H54 (cell line): Measurements from ENCODE around the gene ZNF618.

ENCODE experiments used
- DNase-seq: peaks from one replicate; pipeline ENCODE4 v3.0.0; 2011; ENCODE audit warnings: low spot score, mixed read lengths; ENCODE audit not compliant: insufficient read length
- FAIRE-seq: peaks from 3 replicates; lab custom pipeline; 2011; peaks lifted over from hg19 to GRCh38; lab: Jason Lieb, UNC
- POLR2A ChIP-seq: IDR thresholded peaks from 2 replicates; pipeline ENCODE4 v1.6.1; 2011; ENCODE audit warnings: low read depth, mild to moderate bottlenecking, low read length

Gene ZNF618

DNA sequence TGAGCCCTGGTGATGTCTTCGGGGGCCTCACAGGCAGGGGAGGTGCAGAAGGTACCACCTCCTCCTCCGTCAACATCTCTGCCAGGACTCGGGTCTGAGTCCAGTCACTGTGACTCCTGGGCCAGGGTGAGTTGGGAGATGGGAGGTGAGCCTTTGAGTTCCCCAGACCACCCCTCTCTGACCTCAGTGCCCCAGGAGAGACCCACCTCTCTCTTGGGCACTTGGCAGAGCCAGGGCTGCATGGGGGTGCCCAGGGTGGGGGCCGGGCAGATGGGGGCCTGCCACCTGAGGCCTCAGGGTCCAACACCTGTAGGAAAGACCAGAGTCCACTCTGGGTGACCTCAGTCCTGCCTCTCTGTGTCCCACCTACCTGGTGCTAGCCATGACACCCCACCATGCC, 216.2 kb downstream of the ZNF618 start:
- no peak for TF ChIP-seq POLR2A
- FAIRE-seq (no peak), DNase-seq (no peak)

GRCh38 chr9:114093031-114093471, 216.9 kb downstream of the ZNF618 start:
- no peak for DNase-seq
- no peak for FAIRE-seq

DNA sequence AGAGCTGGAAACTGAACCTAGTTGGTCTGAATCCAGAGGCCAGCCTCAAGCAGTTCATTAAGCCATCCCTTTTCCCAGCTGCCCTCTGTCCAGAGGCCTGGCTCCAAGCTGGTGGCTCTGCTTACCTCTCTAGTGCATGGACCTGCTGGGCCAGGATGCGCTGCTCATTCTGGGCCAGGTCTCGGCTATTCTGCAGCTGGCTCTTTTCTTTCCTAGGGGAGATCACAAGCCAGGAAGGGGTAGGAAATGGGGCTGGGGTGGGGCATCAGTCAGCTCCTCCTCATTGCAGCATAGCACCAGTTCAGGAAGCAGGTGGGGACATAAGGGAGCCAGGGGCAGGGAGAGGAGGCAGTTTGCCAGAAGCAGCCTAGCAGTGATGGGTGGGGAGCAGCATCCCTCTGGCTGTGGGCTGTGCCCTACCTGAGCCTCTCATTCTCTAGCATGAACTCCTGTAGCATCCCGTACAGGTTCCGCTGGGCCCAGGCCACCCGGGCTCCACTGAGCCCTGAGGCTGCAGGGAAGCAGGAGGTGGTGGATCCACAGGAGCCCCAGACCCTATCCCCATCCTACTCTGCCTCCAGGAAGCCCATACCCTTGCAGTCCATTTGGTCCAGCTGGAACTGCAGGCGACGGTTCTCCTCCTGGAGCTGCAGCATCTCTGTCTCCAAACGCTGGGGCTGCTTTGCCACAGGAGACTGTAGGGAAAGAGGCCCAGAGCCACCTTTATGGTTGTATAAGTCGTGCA, 217.8 kb downstream of the ZNF618 start:
- FAIRE-seq (no peak), DNase-seq (no peak)
- TF ChIP-seq POLR2A: no peak

More at GRCh38 chr9:114093031-114093471, 216.9 kb downstream of the ZNF618 start:
- no peak for TF ChIP-seq POLR2A

- no peak for FAIRE-seq
- no peak for DNase-seq
- TF ChIP-seq POLR2A: no peak
These were observed 218.9 kb downstream of the ZNF618 start for GRCh38 chr9:114094971-114095370.

GRCh38 chr9:114096041-114096511, 220.0 kb downstream of the ZNF618 start:
- no peak for TF ChIP-seq POLR2A
- FAIRE-seq (no peak), DNase-seq (no peak)

DNA sequence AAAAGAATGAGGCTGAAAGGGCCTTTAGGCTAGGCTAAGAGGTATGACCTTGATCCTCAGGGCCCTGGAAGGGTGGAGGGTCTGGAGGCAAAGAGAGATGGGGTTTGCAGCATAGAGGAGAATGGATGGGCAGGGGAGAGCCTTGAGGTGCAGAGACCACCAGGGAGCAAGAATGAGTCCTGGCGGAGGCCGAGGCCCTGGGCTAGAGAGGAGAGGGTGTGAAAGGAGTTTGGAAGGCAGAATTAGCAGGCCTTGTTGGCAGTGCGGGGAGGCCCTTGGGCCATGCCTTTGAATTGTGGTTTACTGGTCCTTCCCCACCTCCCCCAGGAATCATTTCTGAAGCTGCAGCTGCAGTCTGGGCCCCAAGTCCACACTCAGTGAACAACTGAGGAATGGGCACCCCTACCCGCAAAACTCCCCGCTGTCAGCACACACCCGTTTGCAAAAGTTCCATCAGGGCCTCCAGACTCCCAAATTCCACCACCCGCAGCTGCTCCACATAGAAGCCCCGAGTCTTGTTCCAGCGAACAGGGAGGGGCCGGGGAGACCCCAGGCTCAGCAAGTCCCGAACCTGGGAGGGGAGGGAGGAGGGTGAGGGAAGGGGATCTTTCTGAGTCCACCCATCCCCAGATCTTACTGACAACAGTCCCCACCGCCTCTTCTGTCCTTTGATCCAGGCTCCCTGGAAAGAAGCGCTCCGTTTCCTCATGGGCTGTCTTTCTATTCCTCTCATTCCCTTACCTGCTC, 220.9 kb downstream of the ZNF618 start:
- no peak for TF ChIP-seq POLR2A
- DNase-seq (no peak), FAIRE-seq (no peak)

DNA sequence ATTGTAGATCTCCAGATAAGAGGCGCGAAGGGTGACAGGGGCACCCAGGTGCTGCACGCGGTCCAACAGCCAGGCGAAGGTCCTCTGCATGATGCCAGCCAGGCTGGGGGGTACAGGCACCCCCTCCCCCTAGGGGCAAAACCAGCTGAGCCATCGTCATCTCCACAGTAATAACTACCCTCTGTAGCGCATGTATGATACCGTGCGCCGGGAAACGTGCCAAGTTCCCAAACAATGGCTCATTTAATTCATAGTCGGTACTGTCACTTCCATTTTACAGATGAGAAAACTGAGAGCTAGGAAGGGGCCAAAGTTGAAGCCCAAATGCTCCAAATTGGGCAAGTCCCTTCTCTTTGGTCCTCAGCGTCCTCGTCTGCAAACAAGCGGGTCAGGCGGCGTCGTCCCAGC, 221.5 kb downstream of the ZNF618 start:
- no peak for TF ChIP-seq POLR2A
- no peak for DNase-seq
- FAIRE-seq: no peak

- no peak for TF ChIP-seq POLR2A
- DNase-seq: no peak
- FAIRE-seq: no peak
These were observed 222.2 kb downstream of the ZNF618 start for GRCh38 chr9:114098021-114098935.

DNA sequence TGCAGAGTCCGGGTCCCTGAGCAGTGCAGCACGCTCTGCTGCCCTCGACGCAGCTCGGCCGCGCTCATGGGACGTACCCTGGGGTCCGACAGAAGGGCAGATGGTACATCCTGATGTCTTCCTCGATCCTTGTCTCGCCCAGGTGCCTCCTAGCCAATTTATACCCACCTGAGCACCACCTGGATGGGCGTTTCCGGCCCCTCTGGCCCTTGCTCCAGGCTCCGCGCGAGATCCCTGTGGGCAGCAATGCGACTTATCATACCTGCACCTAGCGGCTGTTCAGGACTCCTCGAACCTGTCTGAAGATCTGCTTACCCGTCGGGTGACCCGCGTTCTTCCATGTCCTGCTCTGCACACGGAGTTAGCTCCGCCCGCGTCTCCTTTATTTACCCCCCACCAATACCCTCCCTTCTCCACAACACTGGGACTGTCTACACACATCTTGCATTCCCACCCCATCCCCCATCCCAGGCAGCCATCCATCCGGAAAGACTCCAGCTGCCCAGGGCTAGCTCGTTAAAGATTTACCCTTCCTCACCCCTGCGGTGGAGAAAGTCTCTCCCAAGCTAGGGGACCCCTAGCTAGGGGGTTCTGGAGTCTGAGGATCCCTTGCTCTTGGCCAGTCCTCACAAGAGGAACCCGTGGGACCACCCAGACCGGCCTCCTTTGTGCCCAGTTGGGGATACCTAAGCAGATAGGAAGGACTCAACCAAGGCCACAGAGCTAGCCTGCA, 223.0 kb downstream of the ZNF618 start, which contains the start of gene KIF12:
TSS of gene KIF12 (minus strand) at position 357 of the 733 bp plus-strand sequence. CDS start at position 341, 16 bp downstream.
- no peak for FAIRE-seq
- no peak for DNase-seq
- no peak for TF ChIP-seq POLR2A

- no peak for DNase-seq
- no peak for TF ChIP-seq POLR2A
- FAIRE-seq: no peak
These were observed 223.7 kb downstream of the ZNF618 start for GRCh38 chr9:114099669-114100270.

DNA sequence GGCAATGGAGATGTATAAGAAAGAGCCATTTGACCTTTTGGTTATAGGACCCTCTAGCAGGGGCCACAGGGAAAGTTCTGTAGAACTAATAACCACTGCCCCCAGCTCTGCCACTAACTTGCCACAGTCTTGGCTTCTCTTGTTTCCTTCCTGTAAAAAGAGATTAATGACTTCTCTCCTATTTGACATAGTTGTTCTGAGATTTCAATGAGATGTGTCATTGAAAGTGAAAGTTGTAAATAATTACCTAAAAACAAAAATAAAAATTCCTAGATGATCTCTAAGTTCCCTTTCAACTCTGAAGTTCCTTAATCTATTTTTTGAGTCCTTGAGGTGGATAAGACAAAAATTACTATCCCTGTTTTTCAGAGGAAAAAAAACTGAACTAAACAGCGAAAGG, 224.4 kb downstream of the ZNF618 start:
- no peak for TF ChIP-seq POLR2A
- DNase-seq (no peak), FAIRE-seq (no peak)

DNA sequence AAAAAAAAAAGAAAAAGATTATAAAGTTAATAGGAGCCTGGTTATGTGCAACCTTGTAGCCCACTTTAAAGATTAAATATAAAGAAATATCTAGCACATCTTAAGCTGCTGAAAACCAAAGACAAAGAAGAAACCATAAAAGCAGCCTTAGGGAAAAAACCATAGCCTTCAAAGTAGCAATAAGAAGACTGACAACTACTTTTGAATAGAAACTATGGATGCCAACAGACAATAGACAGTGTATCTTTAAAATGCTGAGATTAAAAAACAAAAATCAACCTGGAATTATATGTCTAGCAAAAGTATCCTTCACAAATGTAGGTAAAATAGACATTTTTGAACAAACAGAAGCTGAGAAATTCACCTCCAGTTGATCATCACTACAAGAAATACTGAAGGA, 226.4 kb downstream of the ZNF618 start:
- FAIRE-seq (no peak), DNase-seq (no peak)
- no peak for TF ChIP-seq POLR2A
